HEK293T (cell line): ENCODE results near the gene BTBD9.

ENCODE experiments used
- ARNT ChIP-seq: fragments of 450-650 bp; IDR thresholded peaks from 2 replicates; pipeline ENCODE4 v1.6.1; 2017; ENCODE audit warnings: mild to moderate bottlenecking
- BHLHE40 ChIP-seq: fragments of 450-650 bp; IDR thresholded peaks from 2 replicates; pipeline ENCODE4 v1.6.1; 2016; ENCODE audit warnings: mild to moderate bottlenecking, moderate library complexity, borderline replicate concordance
- SP1 ChIP-seq: fragments of 450-650 bp; IDR thresholded peaks from 2 replicates; pipeline ENCODE4 v1.6.1; 2017
- TARDBP ChIP-seq: fragments of 450-650 bp; IDR thresholded peaks from 2 replicates; pipeline ENCODE4 v1.6.1; 2016
- ZNF384 ChIP-seq: fragments of 450-650 bp; IDR thresholded peaks from 2 replicates; pipeline ENCODE4 v1.6.1; 2016

DNA sequence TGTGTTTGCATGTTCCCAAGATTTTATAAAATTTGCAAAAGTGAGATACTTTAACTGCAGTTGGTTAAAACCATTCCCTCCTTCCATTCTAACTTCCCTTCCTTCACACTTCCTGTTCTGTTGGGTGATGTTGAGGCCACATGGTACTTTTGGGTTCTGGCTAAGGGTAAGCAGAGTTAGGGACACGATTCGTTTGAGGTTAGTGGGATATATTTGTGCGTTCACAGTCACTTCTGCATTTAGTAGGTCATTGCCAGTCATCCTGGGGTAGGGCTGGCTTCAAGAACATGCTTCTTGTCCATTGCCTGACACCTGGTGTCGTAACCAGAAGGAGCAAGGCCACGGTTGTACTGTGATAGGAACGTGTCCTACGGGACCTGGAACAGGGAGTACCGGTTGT lies 480.1 kb downstream of the BTBD9 start:
- no peak for TF ChIP-seq ARNT
- no peak for TF ChIP-seq SP1
- no peak for TF ChIP-seq ZNF384
- TF ChIP-seq BHLHE40, result no peak
- no peak for TF ChIP-seq TARDBP
